Stimulated activated CD4-positive, alpha-beta T cell treated with anti-CD3 and anti-CD28 coated beads, Interleukin-4, amount 100 ng/mL, for 1 hour (primary cell): ENCODE data around the gene CD300E.
"Not testable (repeated sequence)": the region's sequence is repeated elsewhere in the genome, so short reads cannot be mapped to it uniquely, and the experiment has no call there.

Experiments
- DNase-seq: peaks from one replicate; pipeline ENCODE4 v3.0.0-alpha.2; 2020

Gene CD300E

GRCh38 chr17:74597069-74597790, 26.3 kb downstream of the CD300E start:
- no peak for DNase-seq

GRCh38 chr17:74595037-74595750, 28.3 kb downstream of the CD300E start:
- DNase-seq, result no peak

- no peak for DNase-seq
These were observed 31.2 kb downstream of the CD300E start, which contains the start of gene CD300LD for GRCh38 chr17:74592087-74592990. TSS of gene CD300LD (minus strand) at chr17:74592283. CDS start at chr17:74592202, 81 bp downstream.

GRCh38 chr17:74591503-74591902, 32.0 kb downstream of the CD300E start:
- no peak for DNase-seq

DNA sequence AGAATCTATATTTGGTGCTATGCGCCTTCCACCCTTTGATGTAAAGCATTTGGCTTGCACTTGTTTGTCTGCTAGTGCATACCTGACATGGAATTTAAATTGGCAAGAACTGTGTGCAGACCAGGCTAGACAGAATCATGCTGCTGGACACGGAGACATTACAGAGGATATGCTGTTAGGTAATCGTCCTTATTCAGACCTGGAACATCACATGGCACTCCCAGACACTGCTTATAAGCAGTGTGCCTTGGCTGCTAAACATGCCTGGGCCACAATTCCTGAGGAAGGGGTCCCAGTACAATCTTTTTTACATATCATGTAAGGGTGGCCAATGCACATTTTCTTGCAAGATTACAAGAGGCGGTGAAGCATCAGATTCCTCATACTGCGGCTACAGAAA, 37.8 kb downstream of the CD300E start:
- DNase-seq, result no peak

GRCh38 chr17:74584292-74585060, 39.1 kb downstream of the CD300E start:
- no peak for DNase-seq

DNA sequence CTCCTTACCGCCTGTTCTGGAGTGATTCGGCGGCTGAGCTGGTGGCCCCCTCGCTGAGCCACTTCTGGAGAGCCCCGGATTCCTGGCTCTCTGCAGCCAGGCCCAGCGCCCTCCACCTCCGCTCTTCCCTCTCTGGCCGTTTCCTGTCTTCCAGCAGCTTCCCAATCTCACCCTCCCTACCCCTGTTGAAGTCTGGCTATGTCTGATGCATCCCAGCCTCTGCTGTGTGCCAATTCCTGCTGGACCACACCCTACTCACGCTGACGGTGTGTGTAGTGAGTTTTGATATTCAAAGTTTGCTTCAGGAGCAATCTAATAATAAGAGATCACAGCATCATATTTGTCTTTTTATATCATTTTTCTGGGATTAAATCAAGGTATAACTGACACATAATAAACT, 40.9 kb downstream of the CD300E start:
- no peak for DNase-seq

DNA sequence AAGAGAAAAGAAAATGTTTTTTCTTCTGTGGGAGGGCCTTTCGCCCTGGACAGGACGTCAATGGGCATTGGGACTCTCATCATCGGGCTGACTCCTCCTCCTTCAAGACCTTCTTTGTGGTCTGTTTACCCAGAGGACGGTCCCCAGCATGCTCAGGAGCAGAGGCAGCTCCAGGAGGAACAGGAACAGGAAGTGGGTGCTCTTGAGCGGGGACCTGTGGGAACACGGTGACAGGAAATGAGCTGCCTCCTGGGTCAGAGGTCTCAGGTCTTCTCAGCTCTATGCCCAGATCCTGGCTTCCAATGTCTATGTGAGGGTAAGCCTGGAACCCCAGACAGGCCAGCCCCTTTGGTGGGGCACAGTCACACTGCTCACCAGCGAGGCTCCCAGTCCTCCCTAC, 43.6 kb downstream of the CD300E start:
- no peak for DNase-seq

DNA sequence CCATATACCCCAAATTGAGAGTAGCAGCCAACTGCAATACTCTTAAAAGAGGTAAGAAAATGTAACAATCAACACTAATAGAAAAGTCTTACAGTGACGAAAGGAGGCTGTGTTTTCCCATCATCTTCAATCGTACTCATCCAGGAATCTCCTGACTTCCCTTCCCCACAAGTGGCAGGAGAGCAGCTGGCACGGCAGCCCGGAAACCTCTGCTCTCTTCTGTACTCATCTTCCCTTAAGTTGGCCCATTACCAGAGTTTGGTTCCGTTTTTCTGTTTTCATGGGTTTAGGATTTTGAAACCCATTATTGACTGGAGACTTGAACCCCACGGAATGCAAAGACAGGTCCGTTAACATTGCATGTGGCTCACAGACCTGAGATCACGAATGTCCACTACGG, 44.6 kb downstream of the CD300E start:
- DNase-seq, result no peak

- no peak for DNase-seq
These were observed 48.9 kb downstream of the CD300E start for GRCh38 chr17:74574489-74575142.

- not testable (repeated sequence) for DNase-seq
These were observed 49.9 kb downstream of the CD300E start for GRCh38 chr17:74573635-74574034.

DNA sequence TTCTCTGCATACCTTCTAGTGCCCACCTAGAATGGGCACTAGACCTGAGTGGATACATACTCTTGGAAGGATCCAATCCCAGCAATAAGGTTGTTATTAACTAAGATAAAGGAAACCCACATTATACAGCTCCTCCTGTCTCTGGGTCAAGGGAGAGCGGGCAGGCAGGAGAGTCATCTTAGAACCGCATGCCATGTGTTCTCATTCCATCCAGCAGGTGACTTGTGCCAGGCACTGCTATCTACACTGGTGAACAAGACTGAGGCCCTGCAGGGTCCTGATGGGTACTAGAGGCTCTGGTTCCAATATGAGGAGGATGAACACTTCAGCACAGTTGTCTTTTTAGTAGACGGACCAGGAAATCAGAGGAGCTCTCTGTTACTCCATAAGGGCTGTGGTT, 50.4 kb downstream of the CD300E start:
- DNase-seq, result no peak

DNA sequence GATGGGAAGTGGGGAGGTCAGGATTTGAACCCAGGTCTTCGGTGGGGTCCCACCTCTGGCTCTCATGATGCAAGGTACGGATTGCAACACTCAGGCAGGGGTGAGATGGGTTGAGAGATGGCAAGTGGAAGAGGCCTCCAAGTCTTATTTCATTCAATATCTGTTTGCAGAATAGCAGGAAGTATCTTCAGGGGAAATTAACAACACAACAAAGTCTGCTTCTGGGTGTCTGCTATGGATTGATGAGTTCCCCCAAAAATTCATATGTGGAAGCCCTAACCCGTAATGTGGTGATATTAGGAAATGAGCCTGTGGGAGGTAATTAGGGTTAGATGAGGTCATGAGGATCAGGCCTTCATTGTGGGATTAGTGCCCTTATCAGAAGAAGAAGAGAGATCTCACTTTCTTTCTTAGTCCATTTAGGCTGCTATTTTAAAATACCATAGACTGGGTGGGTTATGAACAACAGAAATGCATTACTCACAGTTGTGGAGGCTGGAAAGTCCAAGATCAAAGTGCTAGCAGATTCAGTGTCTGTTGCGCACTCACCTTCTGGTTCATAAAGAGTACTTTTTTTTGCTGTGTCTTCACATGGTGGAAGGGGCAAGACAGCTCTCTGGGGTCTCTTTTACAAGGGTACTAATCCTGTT, 51.8 kb downstream of the CD300E start:
- DNase-seq, result no peak

DNA sequence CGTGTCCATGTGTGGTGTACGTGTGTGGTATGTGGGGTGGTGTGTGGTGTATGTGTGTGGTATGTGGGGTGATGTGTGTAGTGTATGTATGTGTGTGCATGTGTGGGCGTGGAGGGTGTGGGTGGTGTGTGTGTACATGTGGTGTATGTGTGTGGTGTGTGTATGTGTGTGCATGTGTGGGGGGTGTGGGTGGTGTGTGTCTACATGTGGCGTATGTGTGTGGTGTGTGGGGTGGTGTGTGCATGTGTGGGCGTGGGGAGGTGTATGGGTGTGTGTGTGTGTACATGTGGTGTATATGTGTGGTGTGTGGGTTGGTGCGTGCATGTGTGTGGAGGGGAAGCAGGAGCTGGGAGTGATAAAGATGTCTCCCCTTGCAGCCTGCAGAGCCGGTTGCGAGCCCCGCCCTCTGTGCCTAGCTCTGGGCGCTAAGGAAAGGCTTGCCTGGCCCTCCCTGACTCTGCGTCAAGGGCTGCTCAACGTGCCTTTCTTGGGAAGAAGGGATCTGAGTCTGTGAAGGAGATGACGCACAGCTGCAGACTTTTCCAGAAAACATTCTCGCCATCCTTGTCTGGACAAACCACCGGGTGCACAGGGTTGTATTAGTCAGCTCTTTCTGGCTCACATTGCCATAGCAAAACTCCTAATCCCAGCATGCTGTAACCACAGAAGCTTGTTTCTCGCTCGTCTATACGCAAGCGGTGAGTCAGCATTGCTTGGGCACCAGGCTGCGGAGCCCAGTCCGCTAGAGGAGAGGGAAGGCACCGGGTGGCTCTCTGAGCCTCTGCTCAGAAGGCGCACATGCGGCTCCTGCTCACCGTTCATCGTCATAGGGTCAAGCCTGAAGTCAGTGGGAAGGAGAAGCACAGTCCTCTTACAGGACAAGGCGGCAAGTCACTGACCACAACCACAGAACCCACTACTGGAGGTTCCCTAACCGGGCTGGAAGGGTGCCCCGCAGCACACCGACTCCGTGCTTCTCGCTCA, 54.2 kb downstream of the CD300E start:
- DNase-seq, result no peak

DNA sequence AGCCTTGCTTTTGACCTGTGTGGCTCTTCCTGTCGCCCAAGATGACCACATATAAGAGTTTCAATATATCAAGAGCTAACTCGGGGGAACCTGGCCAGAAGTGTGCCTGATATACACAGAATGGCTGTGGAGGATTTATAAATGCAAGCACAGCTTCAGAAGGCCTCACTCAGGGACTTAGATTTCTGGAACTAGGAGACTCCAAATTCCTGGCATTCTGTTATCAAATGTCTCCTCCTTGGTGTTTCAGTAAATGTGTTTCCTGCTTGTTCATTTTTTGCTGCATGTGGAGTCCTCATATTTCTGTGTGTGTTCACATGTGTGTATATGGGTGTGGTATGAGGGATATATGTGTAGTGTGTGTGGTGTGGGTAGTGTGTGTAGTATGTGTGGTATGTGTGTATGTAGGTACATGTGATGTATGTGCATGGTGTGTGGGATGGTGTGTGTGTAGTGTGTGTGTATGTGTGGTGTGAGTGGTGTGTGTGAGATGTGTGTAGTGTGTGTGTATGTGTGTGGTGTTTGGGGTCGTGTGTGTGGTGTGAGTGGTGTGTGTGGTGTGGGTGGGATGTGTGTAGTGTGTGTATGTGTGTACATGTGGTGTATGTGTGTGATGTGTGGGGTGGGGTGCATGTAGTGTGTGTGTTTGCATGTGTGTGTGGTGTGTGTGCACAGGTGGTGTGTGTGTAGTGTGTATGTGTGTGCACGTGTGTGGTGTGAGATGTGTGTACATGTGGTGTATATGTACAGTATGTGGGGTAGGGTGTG, 55.2 kb downstream of the CD300E start:
- no peak for DNase-seq

- no peak for DNase-seq
These were observed 56.1 kb downstream of the CD300E start, which contains the start of gene CD300H for GRCh38 chr17:74567397-74567796. TSS of gene CD300H (minus strand) at chr17:74567509.

- peak; percentile 23 for DNase-seq
These were observed 57.3 kb downstream of the CD300E start for GRCh38 chr17:74566132-74566753.

GRCh38 chr17:74565126-74565525, 58.4 kb downstream of the CD300E start:
- no peak for DNase-seq

DNA sequence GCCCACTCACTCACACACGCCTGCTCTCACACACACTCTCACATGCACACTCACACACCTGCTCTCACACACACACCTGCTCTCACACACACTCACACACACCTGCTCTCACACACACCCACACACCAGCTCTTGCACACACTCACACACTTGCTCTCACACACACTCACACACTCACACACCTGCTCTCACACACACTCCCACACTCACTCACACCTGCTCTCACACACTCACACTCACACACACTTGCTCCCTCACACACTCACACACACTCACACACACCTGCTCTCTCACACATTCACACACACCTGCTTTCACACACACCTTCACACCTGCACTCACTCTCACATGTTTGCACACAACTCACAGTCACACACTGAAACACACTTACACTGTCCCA, 60.2 kb downstream of the CD300E start:
- no peak for DNase-seq
